Heart right ventricle (tissue), 16 donors: ENCODE data around the gene RBFOX1. TPM values are rescaled to one million over a fixed set of nuclear protein-coding genes. Genes with fewer than 3 reads are reported as not detected.

Experiments used
- ATAC-seq, 8 donors: fragments of 200-7000 bp; cut with Tn5 transposase; one replicate each; pipeline ENCODE4 v1.9.1; 2020; ENCODE audit warnings: mild to moderate bottlenecking in 8 of 8, moderate library complexity in 8 of 8, moderate number of reproducible peaks in 1 of 8
- DNase-seq, 2 donors: peaks; one replicate each; pipeline ENCODE4 v3.0.0-alpha.2; 2020
- H3K27ac ChIP-seq, 10 donors: fragments of 200-600 bp; sonication (generic) in 2 of 10; one replicate each; pipeline versions ENCODE4 v1.5.0 to v1.8.0; 2020 to 2022; ENCODE audit warnings: mild to moderate bottlenecking in 3 of 10
- H3K27me3 ChIP-seq, 7 donors: fragments of 200-600 bp; one replicate each; pipeline ENCODE4 v1.8.0; 2021 to 2022; ENCODE audit warnings: mild to moderate bottlenecking in 2 of 7
- H3K36me3 ChIP-seq, 9 donors: fragments of 200-600 bp; sonication (generic) in 1 of 9; one replicate each; pipeline versions ENCODE4 v1.5.0 to v1.8.0; 2020 to 2022; ENCODE audit warnings: mild to moderate bottlenecking in 2 of 9
- H3K4me1 ChIP-seq, 9 donors: fragments of 200-600 bp; sonication (generic) in 1 of 9; one replicate each; pipeline versions ENCODE4 v1.5.0 to v1.8.0; 2020 to 2022; ENCODE audit warnings: mild to moderate bottlenecking in 4 of 9
- H3K4me3 ChIP-seq, 10 donors: fragments of 200-600 bp; sonication (generic) in 2 of 10; one replicate each; pipeline versions ENCODE4 v1.5.0 to v1.8.0; 2020 to 2022; ENCODE audit warnings: mild to moderate bottlenecking in 7 of 10, moderate library complexity in 2 of 10
- H3K9me3 ChIP-seq, 11 donors: fragments of 200-600 bp in 10 of 11; sonication (generic) in 2 of 11; one replicate each; pipeline versions ENCODE4 v1.5.0 to v1.8.0; 2013 to 2022; ENCODE audit warnings: mild to moderate bottlenecking in 2 of 11, control low read depth in 1 of 11, moderate library complexity in 1 of 11
- CTCF ChIP-seq, 9 donors: fragments of 200-600 bp; sonication (generic) in 2 of 9; IDR thresholded peaks; one replicate each; pipeline versions ENCODE4 v1.5.0 to v1.8.0; 2021 to 2022; ENCODE audit warnings: antibody characterized with exemption in 9 of 9, mild to moderate bottlenecking in 5 of 9, moderate library complexity in 1 of 9
- WGBS, 2 donors: extraction: QIAGEN DNeasy Blood & Tissue Kit; methylation state at CpG; one replicate each; pipeline ENCODE4 v1.1.7; 2013; ENCODE audit warnings: inconsistent platforms in 1 of 2; 5-methylcytosine and 5-hydroxymethylcytosine counted together
- intact Hi-C, 10 donors: fragments of 100-400 bp; cut with DNase I; formaldehyde crosslinking; loops; one replicate each; pipeline versions ENCODE4 v1.11.1 to v1.14.2; 2022
- polyA plus RNA-seq, 2 donors: library from polyadenylated mRNA; stranded (reverse); fragments of 200-250 nt; gene quantifications; one replicate each; pipeline ENCODE4 v1.2.3, GENCODE V29; 2013
- total RNA-seq, 10 donors: library from RNA; stranded (reverse); fragmentation: NEBNext Ultra II Directional in 3 of 10; extraction: Animal tissue kit (Norgen Biotek cat#: 25700) in 3 of 10; gene quantifications; one replicate each; pipeline versions ENCODE4 v1.2.1 to v1.2.4, GENCODE V29; 2021 to 2023
- donor health status: Arrhythmogenic right ventricular cardiomyopathy.
- donor health status: ischemic (EF 13 %, LVEDD 7.1; RV severe dilation, severe dysfunction).
- donor health status: healthy with polysubstance abuse.
- donor health status: DM: no; HTN: yes; CAD: no.
- donor health status: DM: no; HTN: no; CAD: no.
- donor health status: ischemic (EF 25% LVEDD 6.9; RV normal size, moderate dysfunction).
- donor health status: ischemic (EF 25% LVEDD 5.7; RV mildly dilated, moderate dysfunction).
- donor health status: healthy.
- donor health status: DM: yes; HTN: yes; CAD: no.
- donor health status: Ischemic cardiomyopathy.
- donor health status: ischemic (EF 35%, LVEDD 5.7; RV mildly dilated, moderate dysfunction).
- donor health status: nonischemic (EF 11% LVEDD 7.7; RV severe dilation, severe dysfunction).
- donor health status: DM: yes; HTN: yes; CAD: no.
- donor health status: PGD.
- donor health status: ischemic (EF 29% LVEDD 5.4; RV normal size, mild dysfunction).
- donor health status: nonischemic (EF 23%, LVEDD 6.1; RV moderate dilation, normal function).

The RBFOX1 gene
- total and polyA plus RNA-seq, 12 donors: 11.1 to 82.9 (median 53.4) TPM

- DNase-seq (no peak), ATAC-seq (peak in 2 of 8 donors; percentile 24 to 31)
- Histone ChIP-seq H3K27me3 (no peaks in the 10 kb centered on the region), H3K4me1 (no peaks in the 10 kb centered on the region), H3K36me3 (no peaks in the 10 kb centered on the region), H3K4me3 (no peak overlapping the region), H3K27ac (no peak overlapping the region), H3K9me3 (no peaks in the 10 kb centered on the region)
- intact Hi-C loops: loop anchor here in 1 of 10 donors (10.0 kb wide), 1 partner anchor 63 kb away; no protein-coding TSS in a partner anchor
- no peak for TF ChIP-seq CTCF (IDR thresholded peaks at IDR 0.05)
- 69 to 76% methylated on average over 10 of the region's 10 CpGs for WGBS, 2 donors
Measured at GRCh38 chr16:7482032-7482431, 149.4 kb downstream of the RBFOX1 start.

GRCh38 chr16:7482596-7483290, 150.1 kb downstream of the RBFOX1 start:
- no peaks in the 10 kb centered on the region for H3K9me3 ChIP-seq
- WGBS, 2 donors: 60 to 63% methylated on average over 10 of the region's 10 CpGs
- intact Hi-C loops: loop anchor here in 1 of 10 donors (10.0 kb wide), 1 partner anchor 62 kb away; no protein-coding TSS in a partner anchor
- H3K27ac ChIP-seq: no peak overlapping the region
- H3K36me3 ChIP-seq: no peaks in the 10 kb centered on the region
- no peak overlapping the region for H3K4me3 ChIP-seq
- DNase-seq (no peak), ATAC-seq (no peak)
- no peak for TF ChIP-seq CTCF (IDR thresholded peaks at IDR 0.05)
- H3K4me1 ChIP-seq: no peaks in the 10 kb centered on the region
- no peaks in the 10 kb centered on the region for H3K27me3 ChIP-seq

- no peak for TF ChIP-seq CTCF (IDR thresholded peaks at IDR 0.05)
- no peak for DNase-seq
- H3K4me3 ChIP-seq: no peak overlapping the region
- no peak for ATAC-seq
- intact Hi-C loops: loop anchor here in 1 of 10 donors (10.0 kb wide), 1 partner anchor 57 kb away; no protein-coding TSS in a partner anchor
- no peak overlapping the region for H3K27ac ChIP-seq
- no peaks in the 10 kb centered on the region for H3K9me3 ChIP-seq
- WGBS, 2 donors: 68 to 70% methylated on average over 12 of the region's 12 CpGs
- no peaks in the 10 kb centered on the region for H3K27me3 ChIP-seq
- peaks cover 0 to 7% (median 0%) of the 10 kb centered on the region in 9 donors for H3K4me1 ChIP-seq
- no peaks in the 10 kb centered on the region for H3K36me3 ChIP-seq
Measured at GRCh38 chr16:7487574-7488323, 155.1 kb downstream of the RBFOX1 start.

- intact Hi-C loops: no loop called here
- H3K4me1 ChIP-seq: peaks cover 0 to 7% (median 0%) of the 10 kb centered on the region in 9 donors
- no peak for TF ChIP-seq CTCF (IDR thresholded peaks at IDR 0.05)
- 28 to 37% methylated on average over 1 of the region's 1 CpG for WGBS, 2 donors
- H3K27ac ChIP-seq: no peak overlapping the region
- H3K9me3 ChIP-seq: no peaks in the 10 kb centered on the region
- no peaks in the 10 kb centered on the region for H3K36me3 ChIP-seq
- no peak overlapping the region for H3K4me3 ChIP-seq
- no peak for DNase-seq
- ATAC-seq: no peak
- H3K27me3 ChIP-seq: no peaks in the 10 kb centered on the region
Measured at GRCh38 chr16:7492122-7492521, 159.5 kb downstream of the RBFOX1 start.
